Karpas-422 (cell line): ENCODE data around the gene OTX2. TPM values are rescaled to one million over a fixed set of nuclear protein-coding genes. Genes with fewer than 3 reads are reported as not detected.

Experiments used
- DNase-seq: peaks from one replicate; pipeline ENCODE4 v3.0.0-alpha.2; 2015
- H2AFZ ChIP-seq: fragments of 200-600 bp; sonication (generic); 2 replicates; pipeline ENCODE4 v1.6.1; 2014; ENCODE audit warnings: antibody characterized with exemption, low read length, mixed read lengths
- H3K27ac ChIP-seq: fragments of 200-600 bp; sonication (generic); 2 replicates; pipeline ENCODE4 v1.5.1; 2014; ENCODE audit warnings: mild to moderate bottlenecking, low read length, moderate library complexity
- H3K27me3 ChIP-seq: fragments of 200-600 bp; sonication (generic); 2 replicates; pipeline ENCODE4 v1.6.1; 2014; ENCODE audit warnings: low read length, mixed read lengths
- H3K36me3 ChIP-seq: fragments of 200-600 bp; sonication (generic); 2 replicates; pipeline ENCODE4 v1.6.1; 2014; ENCODE audit warnings: low read length, mixed read lengths; ENCODE audit not compliant: insufficient read depth
- H3K4me1 ChIP-seq: fragments of 200-600 bp; sonication (generic); 2 replicates; pipeline ENCODE4 v1.6.1; 2014; ENCODE audit warnings: mild to moderate bottlenecking, low read length, mixed read lengths
- H3K4me2 ChIP-seq: fragments of 200-600 bp; sonication (generic); 2 replicates; pipeline ENCODE4 v1.6.1; 2014; ENCODE audit warnings: low read length, low read depth, mild to moderate bottlenecking; ENCODE audit not compliant: poor library complexity, severe bottlenecking
- H3K4me3 ChIP-seq: fragments of 200-600 bp; sonication (generic); 2 replicates; pipeline ENCODE4 v1.5.1; 2014; ENCODE audit warnings: mild to moderate bottlenecking, antibody characterized with exemption, low read length, mixed read lengths
- H3K79me2 ChIP-seq: fragments of 200-600 bp; sonication (generic); 2 replicates; pipeline ENCODE4 v1.6.1; 2014; ENCODE audit warnings: mild to moderate bottlenecking, low read length, mixed read lengths
- H3K9ac ChIP-seq: fragments of 200-600 bp; sonication (generic); 2 replicates; pipeline ENCODE4 v1.6.0; 2014; ENCODE audit warnings: low read length
- H3K9me2 ChIP-seq: fragments of 200-600 bp; sonication (generic), shearing (Covaris generic); replicated peaks from 2 replicates; pipeline ENCODE4 v1.6.0; 2014; ENCODE audit warnings: mild to moderate bottlenecking, low read length, moderate library complexity; ENCODE audit not compliant: insufficient read depth
- H3K9me3 ChIP-seq: fragments of 300-700, 200-600 bp; sonication (generic); 2 replicates; pipeline ENCODE4 v1.6.1; 2014; ENCODE audit warnings: low read length, mixed read lengths
- H4K20me1 ChIP-seq: fragments of 200-600 bp; sonication (generic); 2 replicates; pipeline ENCODE4 v1.6.1; 2014; ENCODE audit warnings: mild to moderate bottlenecking, antibody characterized with exemption, low read length, low read depth; ENCODE audit not compliant: insufficient read depth
- total RNA-seq: library from RNA; depleted of rRNA; stranded (reverse); fragments of >200 nt; shearing (Covaris generic); gene quantifications from 2 replicates; pipeline ENCODE4 v1.2.3, GENCODE V29; 2014; ENCODE audit warnings: low replicate concordance

Gene OTX2
- total RNA-seq, 1 experiment from 2014 or later, result not detected

DNA sequence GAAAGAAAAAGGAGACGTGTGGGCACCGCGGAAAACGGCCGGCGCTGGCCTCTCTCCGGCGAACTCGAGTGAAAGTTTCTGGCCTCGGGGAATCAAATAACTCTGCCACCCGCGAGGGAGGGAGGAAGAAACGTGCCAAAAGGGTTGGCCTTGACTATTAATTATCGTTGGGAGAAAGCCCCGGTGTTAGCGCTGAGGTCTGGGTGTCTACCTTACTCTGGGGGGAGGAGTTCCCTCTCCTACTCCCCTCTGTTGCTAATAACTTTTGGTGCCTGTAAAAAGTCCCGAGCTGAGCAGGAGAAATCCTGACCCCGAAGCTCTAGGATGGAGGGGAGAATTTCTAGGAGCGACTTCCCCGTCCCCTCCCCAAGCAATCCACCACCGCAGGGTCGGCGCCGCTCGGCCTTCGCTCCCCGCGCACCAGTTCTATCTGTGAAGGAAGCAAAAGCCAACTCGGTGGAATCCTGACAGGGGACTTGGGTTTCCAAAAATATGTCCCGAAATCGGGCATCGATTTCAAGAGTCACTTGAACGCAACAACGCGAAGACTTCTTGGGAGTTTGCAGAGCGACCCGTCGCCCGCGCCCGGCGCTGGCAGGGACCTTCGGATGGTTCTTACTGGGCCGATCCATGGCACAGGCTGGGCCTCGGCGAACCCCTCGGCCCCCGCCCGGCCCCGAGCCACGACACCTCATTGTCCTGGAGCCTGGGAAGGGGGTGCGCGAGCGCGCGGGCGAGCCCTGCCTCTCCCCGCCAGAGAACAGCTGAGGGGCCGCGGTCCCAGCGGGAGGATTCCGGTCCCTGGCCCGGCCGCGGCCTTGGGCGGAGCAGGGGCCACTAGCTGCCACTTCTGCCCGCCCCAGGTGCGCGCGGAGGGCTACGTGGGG, 1.7 kb downstream of the OTX2 start:
- no peaks in the 10 kb centered on the region for H3K79me2 ChIP-seq
- DNase-seq, result no peak
- H3K36me3 ChIP-seq, result no peaks in the 10 kb centered on the region
- no peak overlapping the region for H3K9ac ChIP-seq
- no peaks in the 10 kb centered on the region for H3K9me3 ChIP-seq
- no peak overlapping the region for H3K4me3 ChIP-seq
- no peaks in the 10 kb centered on the region for H3K9me2 ChIP-seq
- no peaks in the 10 kb centered on the region for H3K27me3 ChIP-seq
- no peak overlapping the region for H3K4me2 ChIP-seq
- no peaks in the 10 kb centered on the region for H3K4me1 ChIP-seq
- H2AFZ ChIP-seq, result no peak overlapping the region
- H4K20me1 ChIP-seq, result no peaks in the 10 kb centered on the region
- no peak overlapping the region for H3K27ac ChIP-seq

DNA sequence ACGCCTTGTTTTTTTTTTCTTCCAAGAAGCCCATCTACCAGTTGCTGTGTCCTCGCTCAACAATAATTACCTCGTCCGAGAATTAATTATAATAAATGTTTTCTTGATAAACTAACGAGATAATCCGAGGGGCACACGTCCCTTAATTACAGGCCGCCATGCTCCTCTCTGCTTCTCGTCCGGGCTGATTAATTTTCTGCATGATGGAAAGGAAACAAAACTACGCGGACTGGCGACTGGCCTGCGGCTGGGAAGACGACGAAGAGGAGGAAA, 2.2 kb downstream of the OTX2 start:
- DNase-seq, result no peak
- Histone ChIP-seq H2AFZ (no peak overlapping the region), H3K9me3 (no peaks in the 10 kb centered on the region), H3K79me2 (no peaks in the 10 kb centered on the region), H3K9me2 (no peaks in the 10 kb centered on the region), H3K4me3 (no peak overlapping the region), H3K9ac (no peak overlapping the region), H3K4me2 (no peak overlapping the region), H3K27ac (no peak overlapping the region), H3K36me3 (no peaks in the 10 kb centered on the region), H3K4me1 (no peaks in the 10 kb centered on the region), H4K20me1 (no peaks in the 10 kb centered on the region), H3K27me3 (no peaks in the 10 kb centered on the region)

DNA sequence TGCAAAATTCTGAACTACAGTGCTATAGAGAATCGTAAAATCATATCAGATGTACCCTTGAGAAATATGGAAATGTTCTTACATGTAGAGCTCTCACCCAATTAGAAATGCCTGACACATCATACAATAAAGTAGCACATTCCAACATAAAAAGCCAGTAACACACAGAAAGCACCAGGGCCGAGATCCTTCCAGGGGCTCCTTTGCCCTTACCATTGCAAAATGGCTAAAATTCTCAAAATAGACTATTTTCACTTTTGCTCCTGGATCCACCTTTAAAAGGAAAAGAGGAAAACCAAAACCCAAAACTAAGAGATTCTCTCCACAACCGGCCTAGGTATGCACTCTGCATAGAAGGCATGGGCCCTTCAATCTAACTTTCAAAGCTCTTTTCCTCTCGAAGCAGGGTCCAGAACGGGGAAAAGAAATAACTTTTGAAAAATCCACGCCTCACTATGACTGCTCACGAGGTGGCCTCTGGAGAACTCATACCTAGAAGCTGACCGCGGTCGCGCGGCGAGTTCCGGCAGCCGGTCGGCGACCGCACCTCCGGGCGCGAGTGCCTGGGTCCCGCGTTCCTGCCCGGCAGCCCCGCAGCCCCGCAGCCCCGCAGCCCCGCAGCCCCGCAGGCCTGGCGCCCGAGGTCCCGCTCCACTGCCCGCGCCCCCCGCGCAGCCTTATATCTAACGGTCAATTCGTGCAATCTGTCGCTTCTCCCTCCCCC, 2.7 kb downstream of the OTX2 start:
- Histone ChIP-seq H3K9me2 (no peaks in the 10 kb centered on the region), H3K9me3 (no peaks in the 10 kb centered on the region), H3K27me3 (no peaks in the 10 kb centered on the region), H2AFZ (no peak overlapping the region), H3K36me3 (no peaks in the 10 kb centered on the region), H3K4me3 (no peak overlapping the region), H4K20me1 (no peaks in the 10 kb centered on the region), H3K9ac (no peak overlapping the region), H3K79me2 (no peaks in the 10 kb centered on the region), H3K4me2 (no peak overlapping the region), H3K27ac (no peak overlapping the region), H3K4me1 (no peaks in the 10 kb centered on the region)
- no peak for DNase-seq

DNA sequence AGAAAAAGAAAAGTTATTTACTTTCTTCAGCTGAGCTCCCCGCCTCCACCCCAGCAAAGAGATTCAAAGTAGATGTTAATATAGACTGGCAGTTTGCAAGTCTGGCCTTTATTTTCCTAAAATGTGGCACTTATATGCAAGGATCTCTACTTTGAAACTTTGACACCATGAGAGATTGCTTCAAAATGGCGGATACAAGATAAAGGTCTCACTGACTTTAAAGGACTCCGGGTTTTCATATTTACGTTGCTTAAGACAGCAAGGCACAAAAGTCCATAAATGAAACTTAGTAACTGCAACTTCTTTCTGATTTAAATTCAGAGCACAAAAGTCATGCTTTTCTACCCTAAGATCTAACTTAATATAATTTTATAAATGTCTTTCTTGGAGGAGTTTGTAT, 3.5 kb downstream of the OTX2 start:
- Histone ChIP-seq H3K9ac (no peak overlapping the region), H3K79me2 (no peaks in the 10 kb centered on the region), H4K20me1 (no peaks in the 10 kb centered on the region), H3K4me1 (no peaks in the 10 kb centered on the region), H3K27ac (no peak overlapping the region), H3K4me3 (no peak overlapping the region), H3K9me2 (no peaks in the 10 kb centered on the region), H3K9me3 (no peaks in the 10 kb centered on the region), H3K27me3 (no peaks in the 10 kb centered on the region), H2AFZ (no peak overlapping the region), H3K4me2 (no peak overlapping the region), H3K36me3 (no peaks in the 10 kb centered on the region)
- DNase-seq, result no peak

DNA sequence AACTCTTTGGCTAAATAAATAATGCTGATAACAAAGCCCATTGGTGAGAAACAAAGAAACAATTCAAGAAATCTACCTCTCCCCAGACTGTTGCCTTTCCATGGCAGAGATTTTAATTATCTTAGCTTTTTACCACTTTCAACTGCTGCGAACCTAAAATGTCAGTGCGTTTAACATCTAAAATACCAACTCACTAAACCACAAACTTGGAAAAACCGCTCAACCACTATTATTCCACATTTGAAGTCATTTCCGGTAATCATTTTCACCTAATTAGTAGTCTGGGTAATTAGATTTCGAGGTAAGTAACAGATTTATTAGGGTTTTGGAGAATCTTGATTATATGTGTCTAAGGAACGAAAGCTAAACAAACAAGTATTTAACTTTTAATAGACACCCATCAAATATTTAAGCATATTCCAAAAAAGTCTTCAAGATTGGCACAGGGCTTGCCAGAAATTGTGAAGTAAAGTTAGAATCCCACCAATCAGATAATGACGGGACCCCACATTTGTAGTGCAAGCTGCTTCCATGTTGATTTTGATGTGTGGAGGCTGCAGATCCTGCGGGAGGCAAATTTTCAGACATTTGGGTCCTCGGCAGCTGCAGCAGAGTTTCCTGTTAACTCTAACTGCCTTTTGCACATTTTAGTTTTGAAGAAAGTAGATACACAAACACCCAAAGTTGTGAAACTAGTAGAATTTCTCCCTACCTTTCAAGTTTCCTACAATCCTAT, 4.1 kb downstream of the OTX2 start:
- no peak for DNase-seq
- no peaks in the 10 kb centered on the region for H3K9me3 ChIP-seq

DNA sequence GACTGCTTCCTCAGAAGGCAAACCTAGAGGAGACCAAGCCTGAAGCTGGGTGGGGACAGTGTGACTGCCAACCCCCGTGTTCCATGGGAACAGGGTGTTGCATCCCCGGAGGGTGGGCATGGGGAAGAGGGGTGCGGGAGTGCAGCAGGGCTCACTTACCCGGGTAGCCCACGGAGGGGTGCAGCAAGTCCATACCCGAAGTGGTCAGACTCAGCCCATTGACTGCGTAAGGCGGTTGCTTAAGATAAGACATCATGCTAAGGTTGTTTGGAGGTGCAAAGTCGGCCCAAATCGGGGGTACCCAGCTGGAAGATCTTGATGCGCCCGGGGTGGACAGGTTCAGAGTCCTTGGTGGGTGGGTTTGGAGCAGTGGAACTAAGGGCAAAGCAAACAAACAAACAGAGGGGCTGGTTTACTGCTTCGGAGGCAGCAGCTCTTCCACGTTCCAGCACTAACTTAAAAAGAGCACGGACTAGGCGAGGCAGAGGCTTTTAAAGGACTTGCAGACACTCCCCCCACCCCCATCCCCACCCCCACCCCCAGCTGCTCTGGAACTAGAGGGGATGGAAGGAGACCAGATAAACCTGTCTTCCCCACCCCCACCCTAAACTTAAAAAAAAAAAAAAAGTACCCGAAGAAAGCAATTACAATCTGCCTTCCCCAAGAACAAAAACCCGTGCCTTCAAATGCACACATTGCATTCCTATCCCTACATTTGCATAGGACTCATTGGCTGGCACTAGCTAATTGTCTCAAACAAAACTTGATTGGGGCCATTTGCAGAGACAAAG, 4.9 kb downstream of the OTX2 start:
- no peaks in the 10 kb centered on the region for H3K79me2 ChIP-seq
- no peak overlapping the region for H3K4me2 ChIP-seq
- no peak for DNase-seq
- H3K36me3 ChIP-seq, result no peaks in the 10 kb centered on the region
- H4K20me1 ChIP-seq, result no peaks in the 10 kb centered on the region
- H3K4me3 ChIP-seq, result no peak overlapping the region
- H3K4me1 ChIP-seq, result no peaks in the 10 kb centered on the region
- H3K27me3 ChIP-seq, result no peaks in the 10 kb centered on the region
- no peak overlapping the region for H3K9ac ChIP-seq
- no peaks in the 10 kb centered on the region for H3K9me2 ChIP-seq
- H3K27ac ChIP-seq, result no peak overlapping the region
- no peaks in the 10 kb centered on the region for H3K9me3 ChIP-seq
- no peak overlapping the region for H2AFZ ChIP-seq

More for the DNA sequence above, 4.1 kb downstream of the OTX2 start:
- no peaks in the 10 kb centered on the region for H3K27me3 ChIP-seq
- H3K4me1 ChIP-seq, result no peaks in the 10 kb centered on the region
- no peaks in the 10 kb centered on the region for H3K79me2 ChIP-seq
- no peak overlapping the region for H3K4me3 ChIP-seq
- H3K4me2 ChIP-seq, result no peak overlapping the region
- H3K36me3 ChIP-seq, result no peaks in the 10 kb centered on the region
- no peaks in the 10 kb centered on the region for H3K9me2 ChIP-seq
- H3K27ac ChIP-seq, result no peak overlapping the region
- H3K9ac ChIP-seq, result no peak overlapping the region
- no peak overlapping the region for H2AFZ ChIP-seq
- no peaks in the 10 kb centered on the region for H4K20me1 ChIP-seq

DNA sequence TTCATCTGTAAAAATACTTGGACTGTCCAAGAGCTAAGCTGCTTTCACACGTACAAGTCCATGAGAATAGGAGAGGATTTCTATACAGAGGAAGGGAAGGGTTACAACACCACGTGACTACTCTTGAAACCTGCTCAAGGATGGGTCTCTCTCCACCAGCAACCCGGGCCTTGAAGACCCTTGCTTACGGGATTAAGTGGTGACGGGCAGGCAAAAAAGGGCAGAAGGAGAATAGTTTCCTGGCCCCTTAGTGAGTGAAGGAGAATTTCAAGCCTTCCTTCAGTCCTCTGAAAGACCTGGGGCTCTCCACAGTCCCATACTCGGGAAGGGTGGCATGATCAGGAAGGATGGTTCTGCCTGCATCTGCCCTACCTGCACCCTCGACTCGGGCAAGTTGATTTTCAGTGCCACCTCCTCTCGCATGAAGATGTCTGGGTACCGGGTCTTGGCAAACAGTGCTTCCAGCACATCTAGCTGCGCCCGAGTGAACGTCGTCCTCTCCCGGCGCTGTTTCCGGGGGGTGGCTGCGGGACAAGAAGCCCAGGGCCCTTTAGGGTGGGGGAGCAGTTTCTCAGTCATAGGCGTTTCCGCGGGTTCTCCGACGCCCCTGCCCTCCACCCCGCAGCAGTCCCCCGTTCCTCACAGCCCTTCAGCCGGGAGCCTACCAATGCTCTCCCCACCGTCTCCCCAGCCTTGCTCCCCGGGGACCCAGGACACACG, 6.3 kb downstream of the OTX2 start:
- no peak overlapping the region for H3K27ac ChIP-seq
- H3K4me3 ChIP-seq, result no peak overlapping the region
- DNase-seq, result no peak

More for the DNA sequence above, 6.3 kb downstream of the OTX2 start:
- H3K4me1 ChIP-seq, result no peaks in the 10 kb centered on the region
- H3K27me3 ChIP-seq, result no peaks in the 10 kb centered on the region
- no peaks in the 10 kb centered on the region for H4K20me1 ChIP-seq
- no peaks in the 10 kb centered on the region for H3K36me3 ChIP-seq
- no peaks in the 10 kb centered on the region for H3K9me2 ChIP-seq
- H3K4me2 ChIP-seq, result no peak overlapping the region
- no peaks in the 10 kb centered on the region for H3K79me2 ChIP-seq
- no peak overlapping the region for H2AFZ ChIP-seq
- H3K9ac ChIP-seq, result no peak overlapping the region
- no peaks in the 10 kb centered on the region for H3K9me3 ChIP-seq
